HL-60 (cell line): ENCODE data around the gene ADAMTS13.
"Not testable (repeated sequence)": the region's sequence is repeated elsewhere in the genome, so short reads cannot be mapped to it uniquely, and the experiment has no call there.

Source experiments
- DNase-seq, 2 experiments: peaks; one replicate each; pipeline ENCODE4 v3.0.0-alpha.2; 2010 to 2020; ENCODE audit warnings: low read depth in 1 of 2, low spot score in 1 of 2
- H3K27ac ChIP-seq: fragments of 250-450 bp; sonication (Bioruptor Pico); replicated peaks from 2 replicates; pipeline ENCODE4 v1.5.1; 2020; ENCODE audit warnings: mild to moderate bottlenecking, moderate library complexity
- H3K27me3 ChIP-seq: fragments of 250-450 bp; sonication (Bioruptor Pico); 2 replicates; pipeline ENCODE4 v1.5.1; 2021; ENCODE audit warnings: mild to moderate bottlenecking, moderate library complexity; ENCODE audit not compliant: insufficient read depth, poor library complexity, severe bottlenecking
- H3K4me3 ChIP-seq: replicated peaks from 2 replicates; pipeline ENCODE4 v1.5.1; 2011; ENCODE audit warnings: mild to moderate bottlenecking, control low read depth, low read length; ENCODE audit not compliant: insufficient read depth
- CTCF ChIP-seq: IDR thresholded peaks from one replicate; pipeline ENCODE4 v1.5.1; 2011; ENCODE audit warnings: low read length, control low read depth, inconsistent platforms; ENCODE audit not compliant: insufficient read depth
- GABPA ChIP-seq: IDR thresholded peaks from 2 replicates; pipeline ENCODE4 v1.6.1; 2012; ENCODE audit warnings: low read depth
- POLR2AphosphoS5 ChIP-seq: IDR thresholded peaks from 2 replicates; pipeline ENCODE4 v1.6.1; 2012; ENCODE audit warnings: low read depth
- REST ChIP-seq: IDR thresholded peaks from 2 replicates; pipeline ENCODE4 v1.6.1; 2012; ENCODE audit warnings: low read depth; ENCODE audit not compliant: insufficient replicate concordance
- SPI1 ChIP-seq: IDR thresholded peaks from 2 replicates; pipeline ENCODE4 v1.6.1; 2012; ENCODE audit warnings: low read depth, mild to moderate bottlenecking, borderline replicate concordance

Gene ADAMTS13

GRCh38 chr9:133386338-133386737, 35.8 kb upstream of the ADAMTS13 start:
- Histone ChIP-seq H3K27me3 (no peaks in the 10 kb centered on the region), H3K4me3 (no peak overlapping the region)
- no peak for DNase-seq

GRCh38 chr9:133387680-133388079, 34.5 kb upstream of the ADAMTS13 start:
- TF ChIP-seq SPI1: no peak
- no peak for DNase-seq

More at GRCh38 chr9:133386338-133386737, 35.8 kb upstream of the ADAMTS13 start:
- no peak overlapping the region for H3K27ac ChIP-seq
- no peak for TF ChIP-seq REST
- no peak for TF ChIP-seq GABPA

GRCh38 chr9:133389025-133389557, 33.1 kb upstream of the ADAMTS13 start:
- H3K27me3 ChIP-seq: no peaks in the 10 kb centered on the region
- no peak overlapping the region for H3K27ac ChIP-seq
- DNase-seq: no peak
- TF ChIP-seq CTCF: no peak
- no peak overlapping the region for H3K4me3 ChIP-seq

More at GRCh38 chr9:133387680-133388079, 34.5 kb upstream of the ADAMTS13 start:
- Histone ChIP-seq H3K27me3 (no peaks in the 10 kb centered on the region), H3K27ac (no peak overlapping the region), H3K4me3 (no peak overlapping the region)

DNA sequence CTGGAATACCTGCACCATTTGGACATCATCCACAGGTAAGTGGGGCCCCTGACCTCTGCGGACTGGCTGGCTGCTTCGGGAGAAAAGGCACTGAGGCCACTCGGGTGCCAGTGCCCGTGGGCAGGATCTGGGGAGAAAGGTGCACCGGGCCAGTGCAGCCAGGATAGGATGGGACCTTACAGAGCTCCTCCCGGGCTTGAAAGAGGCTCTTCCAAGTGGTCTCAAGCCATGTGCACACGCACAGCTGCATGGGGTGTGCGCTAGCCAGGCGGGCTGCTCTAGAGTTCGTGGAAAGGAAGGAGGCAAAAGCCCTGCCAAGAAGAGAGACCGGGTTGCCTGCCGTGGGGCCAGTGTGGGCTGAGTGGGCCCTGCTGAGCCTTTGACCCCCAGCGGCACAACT, 32.6 kb upstream of the ADAMTS13 start:
- no peak overlapping the region for H3K27ac ChIP-seq
- H3K27me3 ChIP-seq: no peaks in the 10 kb centered on the region
- no peak overlapping the region for H3K4me3 ChIP-seq
- no peak for DNase-seq
- TF ChIP-seq POLR2AphosphoS5: no peak

DNA sequence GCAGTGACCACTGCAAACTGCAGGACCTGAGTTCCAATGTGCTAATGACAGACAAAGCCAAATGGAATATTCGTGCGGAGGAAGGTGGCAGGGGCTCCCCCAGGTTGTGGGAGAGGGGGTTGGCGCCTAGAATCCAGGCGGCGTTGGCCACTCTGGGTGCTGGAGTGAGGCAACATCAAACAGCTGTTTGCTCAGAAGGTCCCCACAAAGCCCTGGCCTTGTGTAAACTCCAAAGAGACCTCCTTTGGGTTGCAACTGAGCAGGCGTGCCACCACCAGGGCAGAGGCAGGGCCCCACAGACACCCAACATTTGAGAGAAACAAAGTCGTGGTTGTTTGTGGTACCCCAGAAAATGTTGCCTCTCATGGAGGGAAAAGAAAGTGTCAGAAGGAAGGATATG, 31.5 kb upstream of the ADAMTS13 start:
- TF ChIP-seq POLR2AphosphoS5: no peak
- TF ChIP-seq SPI1: no peak
- no peak for TF ChIP-seq GABPA
- TF ChIP-seq CTCF: no peak
- TF ChIP-seq REST: no peak
- DNase-seq: no peak
- H3K4me3 ChIP-seq: no peak overlapping the region

DNA sequence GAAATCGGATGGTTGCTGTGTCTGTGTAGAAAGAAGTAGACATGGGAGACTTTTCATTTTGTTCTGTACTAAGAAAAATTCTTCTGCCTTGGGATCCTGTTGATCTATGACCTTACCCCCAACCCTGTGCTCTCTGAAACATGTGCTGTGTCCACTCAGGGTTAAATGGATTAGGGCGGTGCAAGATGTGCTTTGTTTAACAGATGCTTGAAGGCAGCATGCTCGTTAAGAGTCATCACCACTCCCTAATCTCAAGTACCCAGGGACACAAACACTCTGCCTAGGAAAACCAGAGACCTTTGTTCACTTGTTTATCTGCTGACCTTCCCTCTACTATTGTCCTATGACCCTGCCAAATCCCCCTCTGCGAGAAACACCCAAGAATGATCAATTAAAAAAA, 30.7 kb upstream of the ADAMTS13 start:
- not testable (repeated sequence) for DNase-seq, H3K4me3 ChIP-seq, H3K27me3 ChIP-seq, H3K27ac ChIP-seq

More for the DNA sequence above, 31.5 kb upstream of the ADAMTS13 start:
- no peaks in the 10 kb centered on the region for H3K27me3 ChIP-seq
- H3K27ac ChIP-seq: no peak overlapping the region

- not testable (repeated sequence) for H3K4me3 ChIP-seq, H3K27ac ChIP-seq, DNase-seq, H3K27me3 ChIP-seq
These were observed 29.9 kb upstream of the ADAMTS13 start for GRCh38 chr9:133392308-133392707.
